Natural killer cell treated with Interleukin-12 subunit alpha and Interleukin-12 subunit beta and Interleukin-15 and Interleukin-18, amount 100 ng/mL, for 72 hours (primary cell): ENCODE results near the gene PSMB1. TPM values are rescaled to one million over a fixed set of nuclear protein-coding genes. Genes with fewer than 3 reads are reported as not detected.
"Not testable (repeated sequence)": the region's sequence is repeated elsewhere in the genome, so short reads cannot be mapped to it uniquely, and the experiment has no call there.

Experiments
- ATAC-seq, 2 donors: fragments of 150-1000 bp; cut with Tn5 transposase in 1 of 2; sonication (Bioruptor Pico), chemical (Tn5 transposase) in 1 of 2; 2 replicates each; pipeline ENCODE4 v1.10.0; 2021
- DNase-seq: peaks from one replicate; pipeline ENCODE4 v3.0.0; 2022; ENCODE audit warnings: low spot score
- H3K27ac Mint-ChIP-seq, 2 donors: 1 replicate in 1 of 2; 2 replicates in 1 of 2; pipeline ENCODE4 v1.8.0; 2022; ENCODE audit warnings: mixed read lengths in 2 of 2, mild to moderate bottlenecking in 1 of 2, moderate library complexity in 1 of 2
- H3K27me3 Mint-ChIP-seq, 2 donors: 1 replicate in 1 of 2; 2 replicates in 1 of 2; pipeline ENCODE4 v1.8.0; 2022; ENCODE audit warnings: mixed read lengths in 2 of 2
- H3K36me3 Mint-ChIP-seq: one replicate; pipeline ENCODE4 v1.8.0; 2022; ENCODE audit warnings: mixed read lengths
- H3K4me1 Mint-ChIP-seq, 2 donors: 1 replicate in 1 of 2; 2 replicates in 1 of 2; pipeline ENCODE4 v1.8.0; 2022; ENCODE audit warnings: low read depth in 2 of 2, mixed read lengths in 2 of 2, mild to moderate bottlenecking in 1 of 2
- H3K4me3 Mint-ChIP-seq: one replicate; pipeline ENCODE4 v1.8.0; 2022; ENCODE audit warnings: mixed read lengths
- H3K9me3 Mint-ChIP-seq: 2 replicates; pipeline ENCODE4 v1.8.0; 2022; ENCODE audit warnings: mixed read lengths
- total RNA-seq, 2 donors: library from RNA; stranded (reverse); gene quantifications; one replicate each; pipeline ENCODE4 v1.2.3, GENCODE V29; 2022

PSMB1 gene
- total RNA-seq, 2 donors from 2014 or later: 154 to 204 TPM

- H3K27me3 Mint-ChIP-seq: no peaks in the 10 kb centered on the region
- DNase-seq: no peak
- H3K9me3 Mint-ChIP-seq: no peaks in the 10 kb centered on the region
- no peak for ATAC-seq
- peaks cover 18 to 29% of the 10 kb centered on the region in 2 donors for H3K4me1 Mint-ChIP-seq
- H3K4me3 Mint-ChIP-seq: no peak overlapping the region
- H3K27ac Mint-ChIP-seq: no peak overlapping the region
- H3K36me3 Mint-ChIP-seq: peaks cover 12% of the 10 kb centered on the region
Observed at GRCh38 chr6:170554796-170555137, 1.7 kb upstream of the PSMB1 start.

- Mint-ChIP-seq H3K9me3 (no peaks in the 10 kb centered on the region), H3K4me1 (peaks cover 22 to 32% of the 10 kb centered on the region in 2 donors), H3K27ac (no peak within 1 kb of the TSS), H3K36me3 (peaks cover 8% of the 10 kb centered on the region), H3K4me3 (no peak within 1 kb of the TSS), H3K27me3 (no peaks in the 10 kb centered on the region)
- peak; percentile 98 for DNase-seq
- ATAC-seq: peak; percentile 98
Observed at GRCh38 chr6:170554013-170554795, 1.1 kb upstream of the PSMB1 start, which contains the start of gene TBP. Gene TBP (plus strand): TSS chr6:170554369. CDS start chr6:170557030, 2,661 bp downstream.

- Mint-ChIP-seq H3K9me3 (no peaks in the 10 kb centered on the region), H3K4me1 (peaks cover 28 to 33% of the 10 kb centered on the region in 2 donors), H3K36me3 (peaks cover 10% of the 10 kb centered on the region), H3K27me3 (no peaks in the 10 kb centered on the region), H3K27ac (no peak overlapping the region), H3K4me3 (no peak overlapping the region)
- no peak for DNase-seq
- ATAC-seq: peak; percentile 51 to 67
Observed at GRCh38 chr6:170553534-170554012, 466 bp upstream of the PSMB1 start.

GRCh38 chr6:170545405-170545804 is 7.7 kb downstream of the PSMB1 start:
- peaks cover 34% of the 10 kb centered on the region for H3K36me3 Mint-ChIP-seq
- DNase-seq (no peak), ATAC-seq (no peak)
- no peak overlapping the region for H3K27ac Mint-ChIP-seq
- H3K27me3 Mint-ChIP-seq: no peaks in the 10 kb centered on the region
- H3K9me3 Mint-ChIP-seq: no peaks in the 10 kb centered on the region
- no peak overlapping the region for H3K4me3 Mint-ChIP-seq
- H3K4me1 Mint-ChIP-seq: peaks cover 31 to 37% of the 10 kb centered on the region in 2 donors

- H3K27ac Mint-ChIP-seq: no peak overlapping the region
- ATAC-seq (no peak), DNase-seq (no peak)
- peaks cover 41% of the 10 kb centered on the region for H3K36me3 Mint-ChIP-seq
- H3K27me3 Mint-ChIP-seq: no peaks in the 10 kb centered on the region
- H3K4me1 Mint-ChIP-seq: peaks cover 20% of the 10 kb centered on the region in 2 donors
- H3K4me3 Mint-ChIP-seq: no peak overlapping the region
- no peaks in the 10 kb centered on the region for H3K9me3 Mint-ChIP-seq
Observed at GRCh38 chr6:170542031-170542719, 10.9 kb downstream of the PSMB1 start.

- no peak overlapping the region for H3K27ac Mint-ChIP-seq
- no peaks in the 10 kb centered on the region for H3K9me3 Mint-ChIP-seq
- no peaks in the 10 kb centered on the region for H3K27me3 Mint-ChIP-seq
- no peak overlapping the region for H3K4me3 Mint-ChIP-seq
- DNase-seq (no peak), ATAC-seq (no peak)
- peaks cover 46% of the 10 kb centered on the region for H3K36me3 Mint-ChIP-seq
- H3K4me1 Mint-ChIP-seq: peaks cover 20 to 23% of the 10 kb centered on the region in 2 donors
Observed at GRCh38 chr6:170537329-170537728, 15.8 kb downstream of the PSMB1 start.

- Mint-ChIP-seq H3K36me3 (peaks cover 46% of the 10 kb centered on the region), H3K4me3 (no peak overlapping the region), H3K9me3 (no peaks in the 10 kb centered on the region), H3K4me1 (peaks cover 20 to 23% of the 10 kb centered on the region in 2 donors), H3K27me3 (no peaks in the 10 kb centered on the region), H3K27ac (no peak overlapping the region)
- no peak for ATAC-seq
- no peak for DNase-seq
Observed at GRCh38 chr6:170536671-170537070, 16.4 kb downstream of the PSMB1 start.

- peaks cover 32% of the 10 kb centered on the region for H3K36me3 Mint-ChIP-seq
- H3K27me3 Mint-ChIP-seq: no peaks in the 10 kb centered on the region
- H3K4me1 Mint-ChIP-seq: peaks cover 6 to 14% of the 10 kb centered on the region in 2 donors
- no peaks in the 10 kb centered on the region for H3K9me3 Mint-ChIP-seq
- DNase-seq (no peak), ATAC-seq (no peak)
- no peak overlapping the region for H3K27ac Mint-ChIP-seq
- no peak overlapping the region for H3K4me3 Mint-ChIP-seq
Observed at GRCh38 chr6:170535004-170535403, 18.1 kb downstream of the PSMB1 start.

GRCh38 chr6:170533792-170534191 is 19.3 kb downstream of the PSMB1 start:
- Mint-ChIP-seq H3K9me3 (no peaks in the 10 kb centered on the region), H3K27me3 (no peaks in the 10 kb centered on the region), H3K4me1 (peaks cover 3 to 11% of the 10 kb centered on the region in 2 donors), H3K4me3 (no peak overlapping the region), H3K36me3 (peaks cover 25% of the 10 kb centered on the region), H3K27ac (no peak overlapping the region)
- ATAC-seq (no peak), DNase-seq (no peak)

GRCh38 chr6:170532867-170533488 is 20.1 kb downstream of the PSMB1 start:
- Mint-ChIP-seq H3K4me1 (peaks cover 0 to 8% of the 10 kb centered on the region in 2 donors), H3K4me3 (no peak overlapping the region), H3K27ac (no peak overlapping the region), H3K9me3 (no peaks in the 10 kb centered on the region), H3K36me3 (peaks cover 21% of the 10 kb centered on the region), H3K27me3 (no peaks in the 10 kb centered on the region)
- DNase-seq (no peak), ATAC-seq (no peak)

- Mint-ChIP-seq H3K9me3 (no peaks in the 10 kb centered on the region), H3K4me3 (no peak overlapping the region), H3K27ac (no peak overlapping the region), H3K36me3 (peaks cover 1% of the 10 kb centered on the region), H3K4me1 (no peaks in the 10 kb centered on the region), H3K27me3 (peaks cover 6 to 12% of the 10 kb centered on the region in 2 donors)
- ATAC-seq (peak; percentile 59 to 80), DNase-seq (peak; percentile 66)
Observed at GRCh38 chr6:170529839-170530469, 23.2 kb downstream of the PSMB1 start.

- H3K27ac Mint-ChIP-seq, DNase-seq, H3K9me3 Mint-ChIP-seq, H3K4me3 Mint-ChIP-seq, H3K36me3 Mint-ChIP-seq, ATAC-seq: not testable (repeated sequence)
- Mint-ChIP-seq H3K4me1 (peaks cover 13% of the 10 kb centered on the region in 2 donors), H3K27me3 (peaks cover 10 to 20% of the 10 kb centered on the region in 2 donors)
Observed at GRCh38 chr6:170527995-170528394, 25.1 kb downstream of the PSMB1 start.

- DNase-seq (no peak), ATAC-seq (no peak)
Observed at GRCh38 chr6:170525795-170526194, 27.3 kb downstream of the PSMB1 start.

More at GRCh38 chr6:170525795-170526194, 27.3 kb downstream of the PSMB1 start:
- peaks cover 19 to 22% of the 10 kb centered on the region in 2 donors for H3K4me1 Mint-ChIP-seq
- no peaks in the 10 kb centered on the region for H3K9me3 Mint-ChIP-seq
- no peak overlapping the region for H3K4me3 Mint-ChIP-seq
- no peak overlapping the region for H3K27ac Mint-ChIP-seq
- no peaks in the 10 kb centered on the region for H3K36me3 Mint-ChIP-seq
- peaks cover 22 to 28% of the 10 kb centered on the region in 2 donors for H3K27me3 Mint-ChIP-seq
